DMS79 treated with DMSO at 0.1 percent for 48 hours (cell line): ENCODE results near the gene AMN.

Experiments used
- DNase-seq: peaks from one replicate; lab custom pipeline; 2025; lab: John Stamatoyannopoulos, UW

The AMN gene

GRCh38 chr14:102943979-102944378 lies 21.5 kb downstream of the AMN start:
- no peak for DNase-seq

DNA sequence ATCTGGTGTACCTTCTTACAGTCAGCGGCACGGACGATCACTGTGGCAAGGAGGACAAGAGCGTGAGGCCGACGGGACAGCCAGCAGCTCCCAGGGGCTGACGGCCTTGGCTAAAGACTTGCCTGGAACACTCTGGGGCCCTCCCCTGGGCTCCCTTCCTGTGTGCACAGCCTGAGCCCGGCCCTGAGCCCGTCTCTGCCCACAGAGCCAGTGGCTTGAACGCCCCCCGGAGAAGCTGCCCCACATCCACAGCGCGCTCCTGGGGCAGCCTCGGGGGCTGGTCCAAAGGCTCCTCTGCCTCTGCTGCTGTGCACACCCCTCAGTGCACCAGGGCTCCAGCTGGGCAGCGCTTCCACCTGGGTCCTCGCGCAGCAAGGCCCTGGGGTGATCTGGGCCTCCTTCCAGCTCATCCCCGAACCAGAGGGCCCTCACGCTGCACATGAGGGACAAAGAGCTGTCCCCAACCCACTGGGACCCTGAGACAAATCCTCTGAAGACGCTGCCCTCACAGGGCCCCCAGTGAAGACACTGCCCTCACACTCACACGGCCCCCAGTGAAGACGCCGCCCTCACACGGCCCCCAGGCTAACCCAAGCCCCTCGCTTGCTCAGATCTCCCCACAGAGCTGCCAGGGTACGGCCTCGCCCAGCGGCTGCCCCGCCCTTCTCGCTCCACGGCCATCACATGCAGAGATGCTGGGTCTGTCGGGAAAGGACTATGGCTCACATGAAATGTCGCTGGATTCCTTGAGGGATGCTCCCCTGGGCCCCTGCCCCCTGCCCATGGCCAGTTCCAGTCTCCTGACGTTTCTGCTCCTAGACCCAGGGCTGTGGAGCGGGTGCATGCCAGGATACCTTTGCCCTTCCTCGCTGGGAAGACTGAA lies 22.2 kb downstream of the AMN start:
- no peak for DNase-seq

- no peak for DNase-seq
Measured at GRCh38 chr14:102945346-102946130, 23.1 kb downstream of the AMN start.

DNA sequence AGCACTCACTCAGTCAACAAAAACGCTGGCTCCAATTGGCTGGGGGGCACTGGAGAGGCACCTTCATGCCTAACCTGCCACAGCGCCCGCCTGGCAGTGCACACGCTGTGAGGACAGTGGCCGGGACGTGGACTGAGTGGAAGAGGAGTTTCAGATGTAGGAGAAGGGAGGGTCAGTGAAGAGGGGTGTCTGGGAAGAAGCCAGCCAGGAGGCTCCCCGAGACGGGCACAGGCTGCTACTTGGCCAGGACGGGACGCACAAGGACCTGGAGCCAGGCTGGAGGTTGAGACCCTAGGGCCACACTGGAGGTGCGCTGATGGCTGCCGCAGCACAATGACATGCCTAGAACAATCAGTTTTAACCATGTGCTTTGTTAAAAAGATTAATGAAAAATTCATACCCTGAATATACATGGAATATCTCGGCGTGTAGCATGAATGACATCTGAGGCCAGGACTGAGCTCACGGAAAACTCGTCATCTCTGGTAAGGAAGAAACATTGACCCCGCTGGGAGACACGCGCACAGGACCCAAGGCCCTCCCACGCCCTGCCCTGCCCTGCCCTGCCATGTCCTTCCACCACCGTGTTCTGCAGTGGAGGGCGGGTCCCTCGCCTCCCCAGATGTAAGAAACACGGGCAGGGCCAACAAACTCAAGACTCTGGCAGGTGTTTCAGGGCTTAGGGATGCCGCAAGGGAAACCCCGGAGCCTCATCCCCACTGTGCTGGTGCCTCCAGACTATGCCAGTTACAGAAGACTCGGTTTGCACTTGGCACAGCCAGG lies 25.0 kb downstream of the AMN start:
- DNase-seq: no peak

DNA sequence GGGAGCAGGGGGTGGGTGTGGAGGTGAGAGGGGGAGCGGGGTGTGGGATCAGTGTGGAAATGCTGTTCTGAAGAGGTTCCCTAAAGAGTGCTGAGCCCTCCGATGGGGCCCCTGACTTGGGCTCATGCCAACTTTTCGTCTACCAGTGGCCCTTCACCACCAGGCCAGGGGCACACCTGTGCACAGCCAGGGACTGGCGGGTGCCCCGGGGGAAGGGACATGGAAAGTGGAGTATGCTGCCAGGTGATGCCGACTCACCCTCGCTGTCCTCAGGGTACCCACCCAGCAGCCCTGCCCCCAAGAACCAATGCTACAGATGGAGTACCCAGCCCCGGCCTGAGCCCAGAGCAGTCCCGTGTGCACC lies 26.2 kb downstream of the AMN start:
- peak; percentile 15 for DNase-seq

DNA sequence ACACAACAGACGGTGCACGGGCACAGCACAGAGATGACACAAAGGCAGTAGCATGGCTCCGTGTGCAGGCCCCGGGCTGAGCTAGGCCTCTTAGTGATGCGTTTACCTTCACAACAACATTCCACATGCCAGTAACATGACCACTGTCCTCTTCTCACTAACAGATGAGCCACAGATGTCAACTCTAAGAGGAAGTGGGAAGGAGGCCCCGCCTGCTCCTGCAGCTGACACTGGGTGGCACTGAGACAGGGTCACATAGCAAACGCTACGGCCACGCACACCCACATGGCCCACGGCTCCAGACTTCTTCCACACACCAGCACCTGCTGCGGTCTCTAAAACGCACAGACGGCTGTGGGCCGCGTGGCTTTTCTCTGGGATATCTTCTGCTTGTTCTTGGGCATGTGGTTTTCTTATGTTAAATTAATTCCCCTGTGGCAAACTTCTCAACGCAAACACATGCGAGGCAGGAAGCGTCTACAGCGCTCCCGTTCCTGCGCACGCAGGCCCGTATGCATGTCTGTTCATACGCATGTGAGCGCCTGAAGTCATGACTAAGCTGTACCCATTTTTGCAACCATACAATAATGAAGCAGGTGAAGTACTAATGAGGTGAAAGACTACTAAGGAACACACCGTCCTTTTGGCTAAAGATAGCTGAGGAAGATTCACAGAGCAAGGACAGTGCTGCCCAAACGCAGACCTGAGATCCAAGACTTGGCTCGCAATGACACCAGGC lies 26.8 kb downstream of the AMN start:
- DNase-seq: no peak

- peak; percentile 25 for DNase-seq
Measured at GRCh38 chr14:102949801-102950451, 27.5 kb downstream of the AMN start.

DNA sequence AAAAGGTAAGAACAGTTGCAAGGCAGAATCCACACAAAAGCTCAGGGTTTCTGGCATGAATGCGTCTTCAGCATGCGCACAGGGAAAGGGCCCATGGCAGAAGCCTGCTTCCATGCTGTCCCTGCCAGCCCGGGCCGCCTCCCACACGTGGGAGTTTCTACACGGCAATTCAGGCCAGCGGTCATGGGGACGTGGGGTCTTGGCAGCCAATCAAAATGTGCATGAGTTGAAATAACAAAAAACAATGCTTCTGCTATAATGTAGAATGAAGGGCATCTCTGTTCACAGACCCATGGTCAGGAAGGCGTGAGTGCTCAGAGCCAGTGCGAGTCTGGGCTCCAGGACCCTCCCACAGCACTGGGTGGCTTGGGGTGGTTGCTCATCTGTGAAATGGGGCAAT lies 28.6 kb downstream of the AMN start:
- DNase-seq: no peak

DNA sequence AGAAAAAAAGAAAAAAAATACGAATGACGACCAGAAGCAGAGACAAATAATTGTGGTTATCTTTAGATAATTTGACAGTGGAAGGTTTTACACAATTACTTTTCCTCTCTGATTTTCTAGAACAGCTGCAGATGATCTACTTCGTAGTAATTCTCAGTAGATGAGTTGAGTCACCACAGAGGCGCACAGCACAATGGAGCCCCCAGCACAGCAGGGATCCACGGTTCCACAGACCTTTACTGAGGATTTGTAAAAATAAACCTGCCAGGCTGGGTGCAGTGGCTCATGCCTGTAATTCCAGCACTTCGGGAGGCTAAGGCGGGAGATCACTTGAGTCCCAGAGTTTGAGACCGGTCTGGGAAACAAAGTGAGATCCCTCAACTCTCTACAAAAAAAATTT lies 29.3 kb downstream of the AMN start:
- DNase-seq: no peak

DNA sequence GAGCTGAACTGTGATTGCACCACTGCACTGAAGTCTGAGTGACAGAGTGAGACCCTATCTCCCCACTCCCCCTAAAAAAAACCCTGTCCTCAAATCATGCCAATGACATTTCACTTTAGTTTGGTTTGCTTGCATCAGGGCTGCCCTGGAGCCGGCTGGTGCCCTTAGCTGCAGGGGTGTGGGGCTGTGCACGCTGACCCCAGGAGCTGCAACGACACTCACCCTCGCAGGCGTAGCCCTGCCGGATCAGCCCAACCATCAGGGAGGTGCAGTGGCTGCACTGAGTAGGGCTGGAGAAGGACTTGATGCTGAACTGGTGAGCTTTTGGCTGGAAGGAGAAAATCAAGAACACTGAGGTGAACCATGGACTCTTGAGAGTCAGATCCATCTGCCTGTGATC lies 29.8 kb downstream of the AMN start:
- DNase-seq: no peak

DNA sequence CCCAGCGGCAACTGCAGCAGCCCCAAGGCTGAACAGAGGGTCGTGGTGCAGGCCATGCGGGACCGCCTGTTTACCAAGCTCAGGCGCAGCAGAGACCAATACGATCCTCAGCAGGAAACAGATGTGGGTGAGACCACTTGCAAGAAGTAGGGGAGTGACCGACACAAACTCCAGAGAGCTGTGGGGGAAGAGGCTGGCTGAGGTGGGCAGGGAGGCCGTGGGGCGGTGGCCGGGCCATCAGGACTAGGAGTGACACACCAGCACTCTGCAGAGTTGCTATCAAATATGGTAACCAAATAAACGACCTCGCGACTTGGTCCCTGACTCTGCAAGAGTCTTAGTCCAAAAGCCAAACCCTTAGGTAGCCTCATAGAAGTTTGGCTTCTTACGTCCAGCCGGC lies 30.6 kb downstream of the AMN start:
- DNase-seq: no peak

GRCh38 chr14:102954081-102954789 lies 31.8 kb downstream of the AMN start:
- no peak for DNase-seq

- no peak for DNase-seq
Measured at GRCh38 chr14:102955636-102956408, 33.4 kb downstream of the AMN start.

DNA sequence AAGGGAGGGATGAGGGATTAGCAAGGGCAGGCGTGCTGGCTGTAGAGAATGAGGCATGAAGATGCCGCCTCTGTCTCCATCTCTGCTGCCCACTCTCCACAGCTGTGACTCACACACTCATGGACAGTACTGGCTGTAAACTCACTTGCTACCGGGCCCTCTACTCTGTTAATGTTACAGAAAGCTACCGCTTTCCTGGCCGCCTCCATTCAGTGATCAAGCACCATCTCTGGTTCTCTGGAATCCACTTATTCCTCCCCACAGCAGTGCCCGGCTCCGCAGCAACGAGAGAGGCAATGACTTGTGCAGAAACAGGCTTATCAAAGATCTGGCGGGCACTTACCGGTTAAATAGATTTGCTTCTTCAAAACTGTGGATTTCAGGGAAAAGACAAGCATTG lies 34.8 kb downstream of the AMN start:
- no peak for DNase-seq

GRCh38 chr14:102958461-102958860 lies 36.0 kb downstream of the AMN start:
- DNase-seq: no peak

- DNase-seq: no peak
Measured at GRCh38 chr14:102962111-102962627, 39.7 kb downstream of the AMN start.

- DNase-seq: no peak
Measured at GRCh38 chr14:102964152-102964730, 41.8 kb downstream of the AMN start.

DNA sequence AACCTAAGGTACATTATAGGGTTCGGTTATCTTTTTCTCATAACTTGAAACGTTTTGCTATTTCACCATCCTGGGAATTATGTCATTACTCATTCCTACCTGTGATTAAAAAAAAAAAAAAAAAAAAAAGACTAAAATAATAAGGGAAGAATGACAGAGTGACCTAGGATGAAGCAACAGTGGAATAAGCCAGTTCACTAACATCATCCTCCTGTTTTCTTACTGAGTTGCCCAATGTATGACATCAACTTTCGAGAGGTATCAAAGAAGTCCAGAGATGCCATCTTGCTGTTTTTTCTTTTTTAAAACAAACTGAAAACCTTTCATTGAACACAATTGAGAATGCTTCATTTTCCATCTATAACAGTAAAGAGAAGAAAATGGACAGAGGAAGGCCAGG lies 42.8 kb downstream of the AMN start:
- no peak for DNase-seq

DNA sequence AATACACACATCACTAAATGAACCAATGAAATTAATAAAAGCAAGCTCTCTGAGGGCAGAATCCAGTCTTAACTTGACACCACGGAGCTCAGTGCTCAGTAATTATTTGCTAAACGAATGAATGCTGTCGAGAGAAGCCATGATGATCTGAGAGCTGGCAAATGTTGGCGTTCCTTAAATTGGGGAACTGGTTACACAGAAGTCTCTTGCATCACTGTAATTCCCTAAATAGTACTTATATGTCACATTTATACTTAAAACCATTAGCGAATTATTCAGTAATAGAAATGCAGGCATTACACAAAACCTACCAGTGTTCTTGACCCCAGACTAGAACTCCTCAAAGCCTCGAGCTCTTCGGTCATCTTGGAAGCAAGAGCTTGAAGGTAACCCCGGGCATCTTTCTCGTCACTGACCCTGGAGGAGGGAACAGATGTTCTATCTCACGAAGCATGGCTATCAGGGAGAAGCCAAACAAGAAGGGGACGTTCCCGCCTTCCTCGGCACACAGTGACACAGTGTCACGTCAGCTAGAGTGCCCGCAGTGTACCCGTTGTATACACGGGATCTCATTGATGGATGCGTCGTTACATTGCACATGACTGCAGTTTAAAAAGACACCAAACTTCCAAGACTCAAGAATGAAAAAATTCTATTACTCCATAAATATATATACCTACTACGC lies 43.6 kb downstream of the AMN start:
- no peak for DNase-seq
